NAMALWA (cell line): Measurements from ENCODE around the gene GPR157.

ENCODE experiments used
- DNase-seq: peaks from one replicate; pipeline ENCODE4 v3.0.0-alpha.2; 2015; ENCODE audit warnings: low spot score

The GPR157 gene

DNA sequence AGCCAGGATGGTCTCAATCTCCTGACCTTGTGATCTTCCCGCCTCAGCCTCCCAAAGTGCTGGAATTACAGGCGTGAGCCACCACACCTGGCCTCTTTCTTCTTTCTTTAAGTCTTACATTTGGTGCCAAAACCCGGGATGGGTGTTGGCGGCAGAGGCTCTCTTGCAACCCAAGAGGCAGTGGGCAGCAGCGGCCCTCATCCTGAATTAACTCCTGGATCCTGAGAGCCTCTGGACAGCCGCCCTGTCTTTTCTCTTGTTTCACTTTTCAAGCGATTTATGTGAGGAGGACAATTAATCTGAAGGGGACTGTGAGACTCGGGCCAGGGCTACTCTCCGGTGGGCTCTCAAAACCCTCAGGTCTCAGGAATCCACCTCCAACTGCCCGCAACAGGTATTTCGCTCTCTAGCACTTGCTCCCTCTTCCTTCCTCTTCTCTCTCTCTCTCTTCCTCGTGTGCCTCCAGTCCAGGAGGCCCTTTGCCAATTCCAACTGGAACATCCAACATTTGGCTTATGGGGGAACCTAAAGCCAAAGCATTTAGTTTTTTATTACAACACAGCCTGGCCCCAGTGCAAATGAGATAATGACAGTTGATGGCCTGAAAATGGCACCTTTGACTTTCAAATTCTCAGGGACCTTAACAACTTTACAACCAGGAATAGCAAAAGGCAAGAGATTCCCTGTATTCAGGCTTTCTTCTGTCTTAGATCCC lies 41.3 kb downstream of the GPR157 start:
- DNase-seq = no peak

DNA sequence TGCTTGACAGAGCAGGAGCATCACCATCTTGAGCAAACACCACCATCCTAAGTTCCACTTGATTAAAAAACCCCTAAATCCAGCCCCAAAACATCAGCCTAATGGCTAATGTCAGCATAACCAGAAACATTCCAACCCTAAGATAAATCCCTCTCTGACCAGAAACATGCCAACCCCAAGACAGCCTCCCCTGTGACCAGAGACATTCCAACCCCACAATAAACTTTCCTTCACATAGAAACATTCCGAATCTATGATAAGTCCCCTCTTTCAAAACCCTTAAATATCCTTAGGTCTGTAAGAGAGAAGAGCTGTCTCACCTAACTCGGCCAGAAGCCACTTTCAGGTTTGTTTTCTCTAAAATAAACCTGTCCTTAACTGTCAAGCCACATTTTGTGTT lies 42.1 kb downstream of the GPR157 start:
- DNase-seq = no peak

DNA sequence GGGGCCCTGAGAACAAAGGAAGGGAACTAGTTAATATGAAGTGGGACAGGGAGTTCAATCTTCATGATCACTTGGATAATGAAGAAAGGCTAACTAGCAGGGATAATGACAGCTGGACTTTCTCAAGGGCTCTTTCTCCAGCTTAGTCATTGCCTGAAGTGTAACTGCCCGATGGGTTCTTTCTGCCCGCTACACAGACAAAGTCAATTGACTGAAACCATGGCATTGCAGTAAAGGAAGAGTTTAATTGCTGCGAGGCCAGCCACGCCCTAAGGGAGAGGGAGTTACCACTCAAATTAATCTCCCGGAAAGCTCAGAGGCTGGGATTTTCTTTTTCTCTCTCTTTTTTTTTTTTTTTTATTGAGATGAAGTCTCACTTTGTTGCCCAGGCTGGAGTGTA lies 42.9 kb downstream of the GPR157 start:
- no peak for DNase-seq

DNA sequence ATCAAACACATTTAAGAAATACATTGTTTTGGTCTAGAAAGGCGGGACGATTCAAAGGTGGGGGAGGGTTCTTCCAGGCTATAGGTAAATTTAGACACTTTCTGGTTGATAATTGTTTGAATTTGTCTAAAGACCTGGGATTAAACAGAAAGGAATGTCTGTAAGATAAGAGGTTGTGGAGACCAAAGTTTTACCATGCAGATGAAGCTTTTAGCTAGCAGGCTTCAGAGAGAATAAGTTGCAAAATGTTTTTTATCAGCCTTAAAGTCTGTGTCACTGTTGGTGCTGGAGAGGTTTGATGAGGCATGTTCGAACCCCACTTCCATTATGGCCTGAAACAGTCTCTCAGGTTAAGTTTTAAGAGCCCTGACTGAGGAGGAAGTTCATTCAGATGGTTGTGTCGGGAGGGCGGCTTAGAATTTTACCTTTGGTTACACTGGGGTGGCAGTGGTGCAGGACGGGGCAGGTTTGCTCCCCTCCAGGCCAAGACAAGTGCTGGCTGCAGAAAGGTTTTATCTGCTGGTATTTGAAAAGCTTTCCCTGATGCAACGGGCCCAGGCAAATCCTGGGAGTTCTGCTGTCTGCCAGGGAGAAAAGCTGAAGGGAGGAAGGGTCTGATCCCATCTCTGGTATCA lies 43.5 kb downstream of the GPR157 start:
- no peak for DNase-seq

DNA sequence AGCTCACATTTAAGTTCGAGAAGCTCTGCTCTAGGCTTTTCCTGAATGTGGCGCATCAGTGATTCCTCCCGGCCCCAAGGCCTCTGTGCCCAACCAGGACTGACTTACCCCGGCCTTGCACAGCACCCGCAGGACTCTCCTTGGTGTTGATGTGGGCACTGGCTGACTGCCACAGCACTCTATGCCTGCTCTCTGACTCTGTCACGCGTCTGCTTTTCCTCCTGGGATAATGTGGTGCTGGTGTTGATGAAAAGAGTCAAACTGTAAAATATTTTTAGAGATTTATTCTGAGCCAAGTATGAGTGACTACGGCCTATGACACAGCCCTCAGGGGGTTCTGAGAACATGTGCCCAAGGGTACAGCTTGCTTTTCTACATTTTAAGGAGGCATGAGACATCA lies 44.0 kb downstream of the GPR157 start:
- no peak for DNase-seq

DNA sequence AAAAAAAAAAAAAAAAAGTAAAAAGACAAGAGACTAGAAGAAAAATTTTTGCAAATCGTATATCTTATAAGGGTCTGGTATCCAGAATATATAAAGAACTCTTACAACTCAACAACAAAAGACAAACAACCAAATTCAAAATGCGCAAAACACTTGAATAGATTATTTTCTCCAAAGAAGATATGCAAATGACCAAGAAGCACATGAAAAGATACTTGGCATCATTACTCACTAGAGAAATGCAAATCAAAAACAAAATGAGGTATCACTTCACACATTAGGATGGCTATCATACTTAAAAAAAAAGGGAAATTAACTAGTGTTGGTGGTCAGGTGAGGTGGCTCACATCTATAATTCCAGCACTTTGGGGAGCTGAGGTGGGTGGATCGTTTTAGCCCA lies 47.4 kb downstream of the GPR157 start:
- peak; percentile 59 for DNase-seq

DNA sequence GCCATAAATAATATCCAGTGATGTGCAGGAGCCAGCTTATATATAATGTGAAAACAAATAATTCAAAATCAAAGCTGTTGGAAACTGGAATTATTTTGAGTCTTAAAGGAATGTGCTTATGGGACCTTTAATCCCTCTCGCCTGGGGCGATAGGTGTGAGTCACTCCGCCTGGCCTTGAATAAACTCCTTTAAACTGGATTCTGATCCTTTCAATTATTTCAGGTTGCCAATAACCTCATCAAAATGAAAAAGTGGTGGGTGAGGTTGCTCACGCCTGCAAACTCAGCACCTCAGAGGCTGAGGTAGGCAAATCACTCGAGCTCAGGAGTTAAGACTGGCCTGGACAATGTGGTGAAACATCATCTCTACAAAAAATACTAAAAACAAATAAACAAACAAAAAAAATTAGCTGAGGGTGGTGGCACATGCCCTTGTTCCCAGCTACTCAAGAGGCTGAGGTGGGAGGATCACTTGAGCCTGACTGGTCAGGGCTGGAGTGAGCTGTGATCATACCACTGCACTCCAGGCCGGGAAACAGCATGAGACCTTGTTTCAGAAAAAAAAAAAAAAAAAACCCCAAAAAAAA lies 48.1 kb downstream of the GPR157 start:
- peak; percentile 43 for DNase-seq

DNA sequence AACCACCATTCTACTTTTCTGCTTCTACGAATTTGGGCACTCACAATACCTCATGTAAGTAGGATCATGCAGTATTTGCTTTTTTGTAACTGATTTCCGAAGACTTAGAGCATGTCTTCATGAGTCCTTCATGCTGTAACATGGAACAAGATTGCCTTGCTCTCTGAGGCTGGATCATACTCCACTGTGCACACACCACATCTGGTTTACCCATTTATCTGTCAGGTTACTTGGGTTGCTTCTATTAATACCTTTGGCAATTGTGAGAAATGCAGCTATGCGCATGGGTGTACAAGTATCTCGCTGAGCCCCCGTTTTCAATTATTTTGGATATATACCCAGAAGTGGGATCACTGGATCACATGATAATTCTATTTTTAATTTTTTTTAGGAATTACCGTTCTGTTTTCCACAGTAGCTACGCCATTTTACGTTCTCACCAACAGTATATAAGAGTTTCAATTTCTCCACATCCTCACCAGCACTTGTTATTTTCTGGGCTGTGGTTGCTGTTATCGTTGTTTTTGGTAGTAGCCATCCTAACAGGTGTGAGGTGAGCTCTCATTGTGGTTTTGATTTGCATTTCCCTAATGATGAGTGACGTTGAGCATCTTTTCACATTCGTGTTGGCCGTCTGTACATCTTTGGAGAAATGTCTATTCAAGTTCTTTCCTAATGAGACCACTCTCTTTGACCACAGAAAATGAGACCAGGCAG lies 48.8 kb downstream of the GPR157 start:
- DNase-seq = peak; percentile 80

DNA sequence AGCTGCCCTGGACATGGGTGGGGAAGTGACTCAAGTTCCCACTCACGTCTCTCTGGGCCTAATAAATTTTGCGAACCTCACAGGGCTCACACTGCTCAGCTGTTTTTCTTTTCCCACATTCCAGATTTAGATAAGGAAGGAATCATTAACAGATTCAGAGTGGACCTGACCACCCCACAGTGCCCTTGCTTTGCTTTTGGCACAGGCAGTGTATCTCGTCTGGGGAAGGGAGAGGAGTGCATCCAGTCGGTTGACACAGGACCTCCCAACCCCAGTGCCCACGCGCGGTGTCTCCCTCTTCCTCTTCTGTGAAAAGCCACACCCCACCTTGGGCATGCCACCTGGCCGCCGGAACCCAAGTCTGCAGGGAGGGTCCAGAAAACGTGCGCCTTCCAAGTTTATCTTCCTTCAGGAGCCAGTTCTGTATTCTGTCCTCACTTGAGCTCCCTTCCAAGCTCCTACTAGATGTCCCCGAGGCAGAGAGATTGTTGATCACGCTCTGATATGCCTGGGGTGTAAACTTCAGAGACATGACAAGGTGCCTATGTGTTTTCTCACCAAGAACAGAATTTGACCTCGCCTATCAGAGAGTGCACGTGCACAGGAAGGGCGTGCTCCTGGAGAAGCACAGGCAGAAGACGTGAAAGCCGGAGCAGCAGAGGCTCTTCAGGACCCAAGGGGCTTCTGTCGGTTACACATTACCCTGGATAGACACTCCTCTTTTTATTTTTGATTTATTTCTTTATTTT lies 50.0 kb downstream of the GPR157 start:
- DNase-seq = no peak

DNA sequence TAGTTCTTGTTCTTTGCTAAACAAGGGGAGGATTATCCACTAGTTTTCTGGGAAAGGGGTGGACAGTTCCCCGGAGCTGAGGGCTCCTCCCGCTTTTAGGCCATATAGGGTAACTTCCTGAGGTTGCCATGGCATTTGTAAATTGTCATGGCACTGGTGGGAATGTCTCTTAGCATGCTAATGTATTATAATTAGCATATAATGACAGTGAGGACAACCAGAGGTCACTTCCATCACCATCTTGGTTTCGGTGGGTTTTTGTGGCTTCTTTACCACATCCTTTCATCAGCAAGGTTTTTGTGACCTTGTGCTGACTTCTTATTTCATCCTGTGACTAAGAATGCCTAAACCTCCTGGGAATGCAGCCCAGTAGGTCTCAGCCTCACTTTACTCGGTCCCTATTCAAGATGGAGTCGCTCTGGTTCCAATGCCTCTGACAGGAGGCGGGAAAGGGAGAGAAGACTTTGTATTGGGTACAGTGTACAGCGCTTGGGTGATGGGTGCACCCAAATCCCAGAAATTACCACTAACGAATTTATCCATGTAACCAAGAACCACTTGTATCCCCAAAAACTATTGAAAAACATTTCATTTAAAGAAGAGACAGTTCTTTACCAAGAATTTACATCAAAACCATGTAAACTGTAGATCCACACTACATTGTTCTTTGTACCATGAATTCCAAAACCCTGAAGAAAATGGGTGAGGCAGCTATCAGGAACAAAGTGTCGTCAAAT lies 50.7 kb downstream of the GPR157 start:
- DNase-seq = peak; percentile 48

DNA sequence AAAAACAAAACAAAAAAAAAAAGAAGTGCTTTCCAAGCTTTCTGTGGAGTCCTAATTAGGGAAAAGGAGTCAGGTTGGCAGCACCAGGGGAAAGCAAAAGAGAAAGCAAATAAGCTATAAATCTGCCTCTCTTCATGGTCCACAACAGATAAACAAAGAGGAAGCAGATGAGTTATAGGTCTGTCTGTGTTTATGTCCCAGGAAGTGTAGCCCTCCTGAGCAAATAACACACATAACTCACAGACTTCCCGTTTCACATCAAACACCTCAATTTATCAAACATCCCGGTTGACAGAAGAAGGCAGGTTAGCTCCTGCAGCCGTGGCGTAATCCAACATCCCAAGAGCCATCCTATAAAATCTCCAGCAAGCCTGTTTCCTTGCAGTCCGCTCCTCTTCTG lies 53.9 kb downstream of the GPR157 start:
- DNase-seq = peak; percentile 74

DNA sequence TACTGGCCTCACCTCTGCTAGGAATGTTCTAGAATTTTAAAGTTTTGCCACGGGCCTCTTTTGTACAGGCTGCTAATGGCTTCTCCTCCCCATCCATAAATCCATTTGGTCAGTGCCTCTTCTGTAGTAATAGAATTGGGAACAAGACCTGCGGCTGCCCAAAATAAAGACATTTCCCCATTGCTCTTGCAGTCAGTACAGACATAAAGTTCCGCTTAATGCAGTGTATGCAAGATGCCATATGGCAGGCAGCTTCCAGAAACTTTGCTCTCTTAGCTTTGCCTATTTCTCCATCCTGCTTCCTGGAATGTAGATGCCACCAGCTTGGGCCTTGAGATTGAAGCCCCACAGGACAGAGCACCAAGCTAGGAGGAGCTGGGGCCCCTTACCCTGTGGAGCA lies 55.8 kb downstream of the GPR157 start:
- no peak for DNase-seq

DNA sequence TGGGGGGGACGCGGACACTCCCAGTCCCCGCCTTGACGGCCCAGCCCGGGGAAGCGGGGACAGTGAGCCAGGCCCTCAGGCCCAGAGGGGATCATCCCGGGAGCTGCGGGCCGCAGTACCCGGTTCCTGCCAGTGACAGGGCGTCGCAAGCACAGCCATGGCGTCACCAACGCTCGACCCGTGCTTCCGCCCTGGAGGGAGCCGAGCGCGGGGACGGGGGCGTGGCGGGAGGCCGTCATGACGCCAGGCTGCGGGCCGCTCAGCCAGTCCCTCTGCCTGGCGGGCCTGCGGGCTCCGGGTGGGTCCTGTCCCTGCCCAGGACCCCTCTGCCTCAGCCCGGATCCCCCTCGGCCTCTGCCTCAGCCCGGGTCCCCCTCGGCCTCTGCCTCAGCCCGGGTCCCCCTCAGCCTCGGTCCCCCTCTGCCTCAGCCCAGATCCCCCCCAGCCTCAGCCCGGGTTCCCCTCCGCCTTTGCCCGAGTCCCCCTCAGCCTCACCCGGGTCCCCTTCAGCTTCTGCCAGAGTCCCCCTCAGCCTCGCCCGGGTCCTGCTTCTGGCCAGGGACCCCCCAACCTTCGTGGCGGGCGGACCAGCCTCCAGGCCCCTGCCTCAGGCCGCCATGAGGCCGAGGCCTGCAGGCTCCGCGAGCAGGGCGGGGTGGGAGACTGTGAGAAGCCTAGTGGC lies 57.2 kb downstream of the GPR157 start:
- no peak for DNase-seq

DNA sequence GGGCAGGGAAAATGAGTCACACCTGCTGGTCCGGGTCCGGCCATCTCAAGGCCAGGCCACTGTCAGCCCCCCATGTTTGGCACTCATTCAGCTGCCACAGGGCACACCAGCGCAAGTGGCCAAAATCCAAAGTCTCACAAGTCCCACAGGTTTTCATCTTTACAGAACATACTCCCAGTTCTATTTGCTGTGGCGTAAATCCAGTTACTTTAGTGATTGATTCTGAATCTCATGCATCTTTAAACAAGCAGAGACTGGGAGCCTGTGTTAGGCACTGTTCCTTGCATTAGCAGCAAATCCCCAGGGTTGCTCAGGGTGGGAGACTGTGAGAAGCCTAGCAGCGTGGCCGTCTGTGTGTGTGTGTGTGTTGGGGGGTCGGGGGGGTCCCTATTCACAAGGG lies 58.4 kb downstream of the GPR157 start:
- DNase-seq = no peak

DNA sequence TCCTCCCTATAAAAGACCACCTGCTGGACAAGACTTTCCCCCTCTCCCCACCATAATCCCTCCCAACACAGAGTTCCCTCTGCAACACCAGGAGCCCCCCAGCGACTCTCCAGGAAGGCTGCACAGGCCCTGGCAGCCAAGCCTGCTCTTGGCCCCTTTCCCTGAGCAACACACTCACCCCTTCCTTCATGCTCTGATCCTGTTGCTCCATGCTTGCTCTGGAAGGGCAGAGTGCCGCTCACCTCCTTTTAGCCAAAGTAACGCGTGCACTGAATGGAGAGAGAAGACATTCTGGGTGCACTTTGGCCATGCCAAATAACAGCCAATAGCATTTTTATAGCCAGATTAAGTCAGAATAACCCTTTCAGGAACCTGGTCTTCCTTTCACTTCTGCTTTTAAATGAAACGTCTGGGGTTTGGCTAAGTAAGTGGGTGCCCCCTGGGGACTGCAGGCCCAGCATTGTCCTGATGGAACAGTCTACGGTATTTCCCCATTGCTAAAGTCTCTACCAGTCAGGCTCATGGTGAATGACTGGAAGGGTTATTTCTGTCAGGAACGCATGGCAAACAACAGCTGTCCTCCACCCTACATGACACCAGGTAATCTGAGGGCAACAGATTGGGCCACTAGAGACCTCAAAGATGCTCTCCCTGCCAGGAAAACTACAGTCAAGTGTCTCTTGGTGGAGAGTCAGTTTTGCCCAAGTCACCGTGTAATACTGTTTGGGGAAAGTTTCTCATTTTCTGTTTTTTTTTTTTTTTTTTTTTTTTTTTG lies 59.4 kb downstream of the GPR157 start, which contains the start of gene SLC2A5:
SLC2A5 (minus strand) TSS at position 310 of the 775 bp plus-strand sequence; CDS start at position 211, 99 bp downstream.
- peak; percentile 98 for DNase-seq

DNA sequence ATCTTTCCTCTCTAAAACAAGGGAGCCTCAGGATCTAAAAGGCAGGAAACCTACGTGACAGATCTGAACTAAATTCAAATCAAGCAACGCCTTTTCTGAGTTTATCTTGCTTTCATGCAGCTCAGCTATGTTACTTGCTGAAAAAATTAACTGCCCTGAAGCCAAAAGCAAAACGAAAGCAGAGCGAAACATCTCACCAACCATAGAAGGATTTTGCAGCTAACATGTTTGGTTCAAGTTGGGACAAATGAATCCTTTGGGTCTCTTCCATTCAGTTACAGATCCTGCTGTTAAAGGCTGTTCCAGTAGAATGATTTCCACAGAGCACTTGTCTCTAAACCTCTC lies 59.9 kb downstream of the GPR157 start:
- DNase-seq = peak; percentile 67

DNA sequence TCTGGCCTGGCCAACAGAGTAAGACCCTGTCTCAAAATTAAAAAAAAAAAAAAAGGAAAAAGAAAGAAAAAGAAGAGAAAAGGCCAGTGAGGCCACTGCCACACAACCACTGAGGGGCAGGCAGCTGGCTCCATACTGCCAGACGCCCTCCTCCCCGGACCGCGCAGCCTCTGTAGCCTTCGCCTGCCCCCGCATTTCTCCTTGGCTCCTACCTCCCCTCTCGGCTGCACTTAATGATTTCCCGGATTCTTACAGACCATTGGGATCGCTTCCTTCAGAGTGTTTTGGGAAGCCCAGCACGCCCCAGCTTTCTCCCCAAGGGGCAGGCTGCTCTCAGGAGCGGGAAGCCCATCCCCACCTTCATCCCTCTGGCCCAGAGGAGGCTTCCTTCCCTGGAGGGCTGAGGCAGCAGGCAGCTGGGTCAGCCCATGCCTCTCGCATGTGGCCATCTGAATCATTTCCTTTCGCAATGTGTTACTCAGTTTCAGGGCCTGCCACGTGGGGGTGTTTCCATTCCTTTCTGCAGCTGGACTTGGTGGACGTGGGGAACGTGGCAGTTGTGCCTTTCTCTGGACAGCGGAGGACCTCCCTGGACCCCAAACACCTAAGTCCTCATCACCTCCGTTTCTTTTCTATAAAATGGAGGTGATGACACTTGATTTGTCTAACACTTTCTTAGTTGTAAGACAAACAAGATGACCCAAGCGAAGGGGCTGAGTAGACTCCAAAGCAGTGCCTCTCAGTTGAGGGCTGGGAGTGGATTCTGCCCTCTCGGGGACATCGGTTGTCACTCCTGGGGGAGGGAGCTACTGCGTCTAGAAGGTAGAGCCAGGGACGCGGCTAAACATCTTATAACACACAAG lies 61.7 kb downstream of the GPR157 start:
- no peak for DNase-seq

DNA sequence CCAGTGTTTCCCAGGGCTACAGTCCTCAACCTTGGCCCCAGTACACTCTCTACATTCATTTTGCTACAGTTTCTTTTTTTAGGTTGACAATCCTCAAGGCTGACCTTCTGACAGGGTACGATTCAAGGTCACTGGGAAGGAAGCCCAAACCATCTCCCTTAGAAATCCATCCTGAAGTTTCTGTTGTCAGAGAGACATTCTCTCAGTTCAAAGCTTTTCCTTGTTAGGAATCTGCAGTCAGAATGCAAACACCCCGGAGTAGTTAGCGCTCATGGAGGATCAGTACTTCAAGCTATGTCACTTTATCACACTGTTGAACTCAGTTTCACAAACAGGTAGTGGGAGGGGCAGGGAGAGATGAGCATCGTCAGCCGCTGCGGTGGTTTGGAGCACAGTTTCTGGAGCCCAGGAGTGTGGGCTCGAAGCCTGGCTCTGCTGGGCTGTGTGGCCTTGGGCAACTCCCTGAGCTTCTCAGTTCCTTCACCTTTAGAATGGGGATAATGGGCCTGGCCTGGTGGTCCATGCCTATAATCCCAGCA lies 63.6 kb downstream of the GPR157 start:
- no peak for DNase-seq

DNA sequence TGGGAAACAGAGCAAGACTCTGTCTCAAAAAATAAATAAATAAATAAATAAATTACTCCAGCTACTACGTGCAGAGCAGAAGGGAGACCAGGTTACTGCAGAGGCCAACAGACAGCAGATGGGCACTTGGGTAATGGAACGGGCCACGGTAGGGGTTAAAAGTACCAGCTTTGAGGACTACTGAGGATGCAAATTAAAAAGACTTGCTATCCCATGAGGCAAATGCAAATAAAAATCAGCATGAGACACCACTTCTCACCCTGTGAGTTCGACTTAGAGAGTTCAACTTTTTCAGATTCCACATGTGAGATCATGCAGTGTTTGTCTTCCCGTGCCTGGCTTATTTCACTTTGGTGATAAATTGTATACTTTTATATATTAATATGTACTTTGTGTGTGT lies 66.1 kb downstream of the GPR157 start:
- DNase-seq = peak; percentile 76
